Nephron (organoid): Measurements from ENCODE around the gene UBASH3A.

Experiments used
- H3K27ac Mint-ChIP-seq, 3 experiments: 2 replicates each; pipeline ENCODE4 v1.8.0; 2020; ENCODE audit warnings: mixed read lengths in 3 of 3, mild to moderate bottlenecking in 2 of 3, moderate library complexity in 1 of 3
- H3K27me3 Mint-ChIP-seq: 2 replicates; pipeline ENCODE4 v1.8.0; 2021; ENCODE audit warnings: low read depth, mild to moderate bottlenecking, moderate library complexity, mixed read lengths
- H3K36me3 Mint-ChIP-seq: 2 replicates; pipeline ENCODE4 v1.8.0; 2020; ENCODE audit warnings: low read depth, mixed read lengths
- H3K4me1 Mint-ChIP-seq: 2 replicates; pipeline ENCODE4 v1.8.0; 2020; ENCODE audit warnings: mixed read lengths
- H3K4me3 Mint-ChIP-seq, 3 experiments: 2 replicates each; pipeline ENCODE4 v1.8.0; 2020; ENCODE audit warnings: mild to moderate bottlenecking in 3 of 3, mixed read lengths in 3 of 3, moderate library complexity in 2 of 3
- H3K9me3 Mint-ChIP-seq: 2 replicates; pipeline ENCODE4 v1.8.0; 2020; ENCODE audit warnings: mixed read lengths
- TF ChIP-seq, protein P1 (sequence below), 3 experiments: fragments of 200-600 bp; sonication (generic); IDR thresholded peaks; one replicate each; pipeline ENCODE4 v1.5.0; 2021; ENCODE audit warnings: antibody characterized with exemption in 3 of 3; ENCODE audit not compliant: unreplicated experiment in 3 of 3

The UBASH3A gene

DNA sequence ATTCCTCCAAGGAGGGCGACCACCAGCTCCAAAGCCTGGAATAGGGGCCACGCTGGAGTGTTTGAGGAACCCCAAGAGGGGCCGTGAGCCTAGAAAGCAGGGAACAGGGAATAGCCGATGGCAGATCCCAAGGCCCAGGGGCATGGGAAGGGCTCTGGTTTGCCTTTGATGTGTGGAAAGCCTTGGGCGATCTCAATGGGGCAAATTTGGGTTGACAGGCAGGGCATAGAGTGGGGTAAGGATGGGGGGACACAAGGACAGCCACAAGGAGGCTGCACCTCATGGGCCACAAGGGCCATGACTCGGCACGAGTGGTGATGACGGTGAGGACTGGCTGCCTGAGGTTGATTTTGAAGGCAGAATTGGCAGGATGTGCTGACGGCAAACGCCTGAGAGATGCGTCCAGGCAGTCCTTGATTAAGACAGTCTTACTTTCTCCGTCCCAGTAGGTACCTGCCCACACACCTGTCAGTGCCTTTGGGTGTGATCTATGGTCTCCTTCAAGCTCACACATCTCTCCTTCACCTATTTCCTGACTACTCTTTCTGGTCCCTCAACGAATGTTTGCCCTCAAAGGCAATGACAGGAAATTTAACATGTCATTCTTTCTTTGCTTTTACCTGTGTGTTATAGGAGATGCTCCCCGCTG, 5.8 kb upstream of the UBASH3A start:
- no peak overlapping the region for H3K27ac Mint-ChIP-seq
- H3K4me3 Mint-ChIP-seq, result no peak overlapping the region
- H3K9me3 Mint-ChIP-seq, result no peaks in the 10 kb centered on the region
- TF ChIP-seq, protein P1, sequence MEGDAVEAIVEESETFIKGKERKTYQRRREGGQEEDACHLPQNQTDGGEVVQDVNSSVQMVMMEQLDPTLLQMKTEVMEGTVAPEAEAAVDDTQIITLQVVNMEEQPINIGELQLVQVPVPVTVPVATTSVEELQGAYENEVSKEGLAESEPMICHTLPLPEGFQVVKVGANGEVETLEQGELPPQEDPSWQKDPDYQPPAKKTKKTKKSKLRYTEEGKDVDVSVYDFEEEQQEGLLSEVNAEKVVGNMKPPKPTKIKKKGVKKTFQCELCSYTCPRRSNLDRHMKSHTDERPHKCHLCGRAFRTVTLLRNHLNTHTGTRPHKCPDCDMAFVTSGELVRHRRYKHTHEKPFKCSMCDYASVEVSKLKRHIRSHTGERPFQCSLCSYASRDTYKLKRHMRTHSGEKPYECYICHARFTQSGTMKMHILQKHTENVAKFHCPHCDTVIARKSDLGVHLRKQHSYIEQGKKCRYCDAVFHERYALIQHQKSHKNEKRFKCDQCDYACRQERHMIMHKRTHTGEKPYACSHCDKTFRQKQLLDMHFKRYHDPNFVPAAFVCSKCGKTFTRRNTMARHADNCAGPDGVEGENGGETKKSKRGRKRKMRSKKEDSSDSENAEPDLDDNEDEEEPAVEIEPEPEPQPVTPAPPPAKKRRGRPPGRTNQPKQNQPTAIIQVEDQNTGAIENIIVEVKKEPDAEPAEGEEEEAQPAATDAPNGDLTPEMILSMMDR (IDR thresholded peaks at IDR 0.05; ENCODE audit: unreplicated experiment in 3 of 3), result no peak
- H3K4me1 Mint-ChIP-seq, result peaks cover 16% of the 10 kb centered on the region
- no peaks in the 10 kb centered on the region for H3K36me3 Mint-ChIP-seq
- peaks cover 17% of the 10 kb centered on the region for H3K27me3 Mint-ChIP-seq

DNA sequence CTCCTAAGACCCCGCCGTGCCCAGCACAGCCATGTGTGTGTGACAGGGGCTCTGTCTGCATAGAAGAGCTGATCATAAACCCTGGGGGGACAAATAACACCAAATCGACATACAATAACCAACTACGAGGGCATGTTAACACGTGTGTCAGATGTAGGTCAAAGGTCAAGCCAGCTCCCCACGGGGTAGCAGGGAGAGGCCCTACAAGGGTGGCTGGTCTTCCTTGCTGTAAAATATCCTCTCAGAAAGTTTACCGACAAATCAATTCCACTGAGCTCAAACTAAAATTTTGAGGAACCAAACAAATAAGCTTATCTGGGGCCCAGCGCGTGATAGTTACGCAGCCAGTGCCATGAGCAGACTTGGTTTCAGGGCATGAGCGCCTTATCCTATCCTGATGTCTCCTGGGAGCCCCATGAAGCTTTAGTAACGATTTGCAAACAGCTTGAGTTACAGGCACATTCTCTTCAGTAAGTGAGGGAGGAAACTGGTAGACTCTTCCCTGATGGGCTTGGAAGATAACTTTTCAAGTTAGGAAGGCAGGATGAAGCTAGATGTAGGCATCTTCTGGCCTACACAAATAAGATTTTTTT, 5.2 kb upstream of the UBASH3A start:
- Mint-ChIP-seq H3K9me3 (no peaks in the 10 kb centered on the region), H3K4me3 (no peak overlapping the region), H3K36me3 (no peaks in the 10 kb centered on the region), H3K27ac (no peak overlapping the region), H3K4me1 (peaks cover 19% of the 10 kb centered on the region), H3K27me3 (peaks cover 18% of the 10 kb centered on the region)
- TF ChIP-seq, protein P1 (IDR thresholded peaks at IDR 0.05; ENCODE audit: unreplicated experiment in 3 of 3), result no peak

DNA sequence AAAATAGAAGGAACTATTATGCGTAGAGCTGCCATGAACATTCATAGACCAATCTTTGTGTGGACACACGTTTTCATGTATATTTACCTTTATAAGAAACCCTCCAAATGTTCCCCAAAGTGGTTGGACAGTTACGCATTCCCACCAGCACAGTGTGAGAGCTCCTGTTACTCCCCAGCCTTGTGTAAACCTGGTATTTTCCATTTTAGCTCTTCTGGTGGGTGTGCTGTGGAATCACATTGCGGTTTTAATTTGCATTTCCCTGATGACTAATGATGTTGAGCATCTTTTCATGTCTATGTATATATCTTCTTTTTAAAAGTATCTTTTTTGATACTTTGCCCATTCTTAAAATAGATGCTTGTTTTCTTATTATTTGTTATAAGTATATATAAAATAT, 3.2 kb upstream of the UBASH3A start:
- H3K9me3 Mint-ChIP-seq, result no peaks in the 10 kb centered on the region

DNA sequence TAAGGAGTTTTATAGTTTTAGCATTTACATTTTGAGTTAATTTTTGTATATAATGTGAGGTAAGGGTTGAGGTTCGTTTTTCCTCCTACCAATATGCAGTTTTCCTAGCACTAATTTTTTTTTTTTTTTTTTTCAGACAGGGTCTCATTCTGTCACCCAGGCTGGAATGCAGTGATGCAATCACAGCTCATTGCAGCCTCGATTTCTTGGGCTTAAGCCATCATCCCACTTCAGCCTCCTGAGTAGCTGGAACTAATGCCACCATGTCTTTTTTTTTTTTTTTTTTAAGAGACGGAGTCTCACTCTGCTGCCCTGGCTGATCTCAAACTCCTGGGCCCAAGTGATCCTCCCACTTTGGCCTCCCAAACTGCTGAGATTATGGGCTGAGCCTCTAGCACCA, 2.5 kb upstream of the UBASH3A start:
- no peak overlapping the region for H3K4me3 Mint-ChIP-seq
- no peak overlapping the region for H3K27ac Mint-ChIP-seq

More for the DNA sequence above, 3.2 kb upstream of the UBASH3A start:
- Mint-ChIP-seq H3K27me3 (peaks cover 12% of the 10 kb centered on the region), H3K36me3 (no peaks in the 10 kb centered on the region), H3K27ac (no peak overlapping the region), H3K4me1 (peaks cover 21% of the 10 kb centered on the region), H3K4me3 (no peak overlapping the region)
- TF ChIP-seq, protein P1 (IDR thresholded peaks at IDR 0.05; ENCODE audit: unreplicated experiment in 3 of 3), result no peak

DNA sequence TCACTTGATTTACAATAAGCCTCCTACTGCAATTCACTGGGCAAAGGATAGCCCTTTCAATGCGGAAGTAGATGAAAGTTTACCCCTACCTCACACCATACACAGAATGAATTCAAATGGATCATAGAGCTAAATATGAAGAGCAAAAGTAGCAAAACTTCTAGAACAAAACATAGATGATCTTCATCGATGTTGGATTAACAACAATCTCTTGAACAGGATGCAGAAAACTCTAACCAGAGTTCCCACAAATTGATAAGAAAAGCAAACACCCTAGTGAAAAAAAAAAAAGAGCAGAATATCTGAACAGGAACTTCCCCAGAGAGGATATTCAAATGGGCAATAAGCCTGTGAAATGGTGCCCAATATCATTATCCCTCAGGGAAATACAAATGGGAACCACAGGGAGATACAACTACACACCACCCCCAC, 1.9 kb upstream of the UBASH3A start:
- Mint-ChIP-seq H3K4me3 (no peak overlapping the region), H3K27me3 (peaks cover 12% of the 10 kb centered on the region), H3K36me3 (no peaks in the 10 kb centered on the region), H3K4me1 (peaks cover 21% of the 10 kb centered on the region), H3K27ac (no peak overlapping the region), H3K9me3 (no peaks in the 10 kb centered on the region)
- TF ChIP-seq, protein P1 (IDR thresholded peaks at IDR 0.05; ENCODE audit: unreplicated experiment in 3 of 3), result no peak

More for the DNA sequence above, 2.5 kb upstream of the UBASH3A start:
- Mint-ChIP-seq H3K4me1 (peaks cover 21% of the 10 kb centered on the region), H3K27me3 (peaks cover 12% of the 10 kb centered on the region), H3K36me3 (no peaks in the 10 kb centered on the region), H3K9me3 (no peaks in the 10 kb centered on the region)
- TF ChIP-seq, protein P1 (IDR thresholded peaks at IDR 0.05; ENCODE audit: unreplicated experiment in 3 of 3), result no peak

DNA sequence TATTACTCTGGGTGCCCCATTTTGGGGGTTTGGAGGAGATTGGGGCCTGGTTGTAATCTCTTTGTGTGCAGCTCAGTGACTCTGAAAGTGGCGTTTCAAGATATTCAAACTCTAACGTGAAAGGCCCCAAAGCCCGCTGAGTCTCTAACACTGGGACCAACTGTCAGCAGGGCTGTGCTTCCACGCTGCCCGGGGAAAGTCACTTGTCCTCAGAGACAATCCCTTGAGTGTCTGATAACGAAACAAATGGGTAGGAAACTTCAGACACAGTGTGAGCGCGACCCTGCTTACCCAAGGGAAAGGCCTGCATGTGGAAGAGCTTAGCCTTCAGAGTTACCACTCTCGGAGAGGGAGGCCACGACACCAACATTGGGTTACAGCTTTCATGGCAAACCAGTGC, 837 bp downstream of the UBASH3A start:
- TF ChIP-seq, protein P1 (IDR thresholded peaks at IDR 0.05; ENCODE audit: unreplicated experiment in 3 of 3), result no peak

More for the DNA sequence above, 837 bp downstream of the UBASH3A start:
- Mint-ChIP-seq H3K36me3 (no peaks in the 10 kb centered on the region), H3K27me3 (peaks cover 3% of the 10 kb centered on the region), H3K9me3 (no peaks in the 10 kb centered on the region), H3K4me3 (no peak overlapping the region), H3K27ac (no peak overlapping the region), H3K4me1 (peaks cover 4% of the 10 kb centered on the region)
